Mesenchymal stem cell (in vitro differentiated cells and primary cell): ENCODE measurements around the gene ZNF408.
A peak's percentile ranks its signal among the peaks of the same experiment; 100 is the strongest.

Experiments used
- DNase-seq: peaks from one replicate; pipeline ENCODE4 v3.0.0-alpha.2; 2013
- H2AFZ ChIP-seq: one replicate; pipeline ENCODE4 v1.6.1; 2013; ENCODE audit warnings: low read depth, mild to moderate bottlenecking, control low read depth, inconsistent platforms, low read length, moderate library complexity
- H2AK5ac ChIP-seq: 2 replicates; pipeline ENCODE4 v1.6.1; 2013; ENCODE audit warnings: low read length, moderate library complexity, mild to moderate bottlenecking, inconsistent platforms; ENCODE audit not compliant: severe bottlenecking
- H2BK120ac ChIP-seq: one replicate; pipeline ENCODE4 v1.6.1; 2013; ENCODE audit warnings: low read depth, mild to moderate bottlenecking, inconsistent platforms, low read length, moderate library complexity
- H2BK12ac ChIP-seq, 2 experiments: one replicate each; pipeline ENCODE4 v1.6.1; 2013; ENCODE audit warnings: inconsistent platforms in 2 of 2, low read length in 2 of 2, mild to moderate bottlenecking in 2 of 2, moderate library complexity in 2 of 2, control low read depth in 1 of 2
- H2BK15ac ChIP-seq: one replicate; pipeline ENCODE4 v1.6.1; 2013; ENCODE audit warnings: mild to moderate bottlenecking, low read depth, inconsistent platforms; ENCODE audit not compliant: poor library complexity, severe bottlenecking
- H2BK5ac ChIP-seq: 2 replicates; pipeline ENCODE4 v1.6.1; 2013; ENCODE audit warnings: low read depth, mild to moderate bottlenecking, low read length, control low read depth, inconsistent platforms; ENCODE audit not compliant: poor library complexity, severe bottlenecking
- H3K14ac ChIP-seq, 2 experiments: one replicate each; pipeline ENCODE4 v1.6.1; 2013; ENCODE audit warnings: inconsistent platforms in 2 of 2, low read length in 2 of 2, control low read depth in 1 of 2, mild to moderate bottlenecking in 1 of 2, moderate library complexity in 1 of 2
- H3K18ac ChIP-seq, 2 experiments: one replicate each; pipeline ENCODE4 v1.6.1; 2013; ENCODE audit warnings: inconsistent platforms in 2 of 2, low read length in 2 of 2, control low read depth in 1 of 2, low read depth in 1 of 2, mild to moderate bottlenecking in 1 of 2
- H3K23ac ChIP-seq, 2 experiments: one replicate each; pipeline ENCODE4 v1.6.1; 2013; ENCODE audit warnings: inconsistent platforms in 2 of 2, low read length in 2 of 2, mild to moderate bottlenecking in 2 of 2, moderate library complexity in 2 of 2, control low read depth in 1 of 2
- H3K27ac ChIP-seq: 2 replicates; pipeline ENCODE4 v1.5.1; 2013; ENCODE audit warnings: mild to moderate bottlenecking, moderate library complexity, low read length, control low read depth, inconsistent platforms; ENCODE audit not compliant: poor library complexity, severe bottlenecking
- H3K27me3 ChIP-seq, 2 experiments: 2 replicates each; pipeline versions ENCODE4 v1.6.1 to v1.7.0; 2013; ENCODE audit warnings: low read length in 2 of 2, mild to moderate bottlenecking in 2 of 2, moderate library complexity in 2 of 2, control low read depth in 1 of 2, inconsistent platforms in 1 of 2; ENCODE audit not compliant: control insufficient read depth in 1 of 2, insufficient read depth in 1 of 2
- H3K36me3 ChIP-seq, 2 experiments: 2 replicates each; pipeline versions ENCODE4 v1.6.1 to v1.7.0; 2013; ENCODE audit warnings: low read length in 2 of 2, control low read depth in 1 of 2, inconsistent platforms in 1 of 2, low read depth in 1 of 2, mild to moderate bottlenecking in 1 of 2; ENCODE audit not compliant: insufficient read depth in 2 of 2, control insufficient read depth in 1 of 2
- H3K4ac ChIP-seq, 2 experiments: one replicate each; pipeline ENCODE4 v1.6.1; 2013; ENCODE audit warnings: inconsistent platforms in 2 of 2, low read length in 2 of 2, mild to moderate bottlenecking in 2 of 2, moderate library complexity in 2 of 2, control low read depth in 1 of 2, low read depth in 1 of 2
- H3K4me1 ChIP-seq: 2 replicates; pipeline ENCODE4 v1.6.1; 2013; ENCODE audit warnings: low read depth, low read length, control low read depth; ENCODE audit not compliant: control insufficient read depth, insufficient read depth
- H3K4me2 ChIP-seq: 2 replicates; pipeline ENCODE4 v1.6.1; 2013; ENCODE audit warnings: low read length, mild to moderate bottlenecking, inconsistent platforms; ENCODE audit not compliant: poor library complexity, severe bottlenecking
- H3K4me3 ChIP-seq, 2 experiments: 2 replicates each; pipeline versions ENCODE4 v1.5.1 to v1.7.0; 2013; ENCODE audit warnings: low read length in 2 of 2, mild to moderate bottlenecking in 2 of 2, control low read depth in 1 of 2, low read depth in 1 of 2; ENCODE audit not compliant: insufficient read depth in 1 of 2
- H3K79me1 ChIP-seq: replicated peaks from 2 replicates; pipeline ENCODE4 v1.6.1; 2013; ENCODE audit warnings: mild to moderate bottlenecking, control low read depth, low read length, inconsistent platforms; ENCODE audit not compliant: poor library complexity, severe bottlenecking
- H3K9ac ChIP-seq: 2 replicates; pipeline ENCODE4 v1.7.0; 2013; ENCODE audit warnings: mild to moderate bottlenecking, low read length, moderate library complexity
- H3K9me3 ChIP-seq: 2 replicates; pipeline ENCODE4 v1.7.0; 2013; ENCODE audit warnings: mild to moderate bottlenecking, low read length; ENCODE audit not compliant: control insufficient read depth
- H4K8ac ChIP-seq: one replicate; pipeline ENCODE4 v1.6.1; 2013; ENCODE audit warnings: inconsistent platforms, mild to moderate bottlenecking, low read length, moderate library complexity
- H4K91ac ChIP-seq: one replicate; pipeline ENCODE4 v1.6.1; 2013; ENCODE audit warnings: mild to moderate bottlenecking, low read length, inconsistent platforms
- WGBS: methylation state at CpG from one replicate; pipeline ENCODE4 v1.1.7; 2013; ENCODE audit warnings: mixed read lengths; 5-methylcytosine and 5-hydroxymethylcytosine counted together

The ZNF408 gene

GRCh38 chr11:46672381-46672839 lies 28.4 kb upstream of the ZNF408 start:
- Histone ChIP-seq H4K8ac (no peak overlapping the region), H3K4me1 (peaks cover 24% of the 10 kb centered on the region), H3K18ac (no peak overlapping the region), H3K9ac (no peak overlapping the region), H3K14ac (no peak overlapping the region), H3K79me1 (peaks cover 4% of the 10 kb centered on the region), H2BK120ac (no peak overlapping the region), H3K4ac (no peak overlapping the region), H2AK5ac (no peak overlapping the region), H2BK12ac (no peak overlapping the region), H2BK5ac (no peak overlapping the region), H2AFZ (no peak overlapping the region), H2BK15ac (no peak overlapping the region), H3K27ac (no peak overlapping the region), H3K23ac (no peak overlapping the region), H3K36me3 (peaks cover 69 to 79% of the 10 kb centered on the region in 2 experiments), H4K91ac (no peak overlapping the region), H3K4me2 (no peak overlapping the region), H3K27me3 (no peaks in the 10 kb centered on the region), H3K4me3 (no peak overlapping the region), H3K9me3 (no peaks in the 10 kb centered on the region)
- WGBS, result 95% methylated on average over 6 of the region's 7 CpGs
- DNase-seq, result no peak

DNA sequence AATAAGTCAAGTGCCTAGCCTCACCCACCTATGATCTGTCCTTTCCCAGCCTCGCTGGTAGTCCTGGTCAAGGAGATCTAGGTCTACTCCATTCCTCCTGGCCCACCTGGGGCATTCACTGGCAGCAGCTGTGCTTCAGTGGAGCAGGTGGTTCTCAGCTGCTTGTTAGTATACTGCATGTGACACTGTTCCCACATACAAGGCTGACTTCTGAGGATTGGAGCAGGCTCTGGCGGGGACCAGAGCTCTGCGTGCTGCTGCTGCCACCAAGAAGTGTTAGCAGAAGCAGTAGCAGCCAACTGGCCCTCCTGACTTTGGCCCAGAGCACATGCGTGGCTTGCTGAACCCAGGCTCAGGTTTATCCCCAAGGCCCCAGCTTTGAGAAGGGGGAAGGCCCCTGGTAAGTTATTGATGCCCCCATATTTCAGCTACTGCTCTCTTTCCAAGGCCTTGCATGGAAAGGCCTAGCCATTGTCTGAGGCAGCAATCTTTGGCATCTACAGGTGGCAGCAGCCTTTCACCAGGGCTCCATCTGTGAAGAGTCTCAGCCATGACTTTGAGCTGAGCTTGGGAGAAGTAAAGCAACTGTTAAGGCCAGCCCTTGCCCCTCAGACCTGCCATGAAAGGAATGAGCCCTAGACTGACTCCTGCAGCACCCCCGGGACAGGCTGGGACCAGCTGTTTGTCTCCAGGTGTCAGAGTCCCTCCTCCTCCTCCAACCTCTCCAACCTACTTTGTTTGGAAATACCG lies 26.9 kb upstream of the ZNF408 start:
- Histone ChIP-seq H3K27me3 (no peaks in the 10 kb centered on the region), H2AFZ (no peak overlapping the region), H3K4me1 (peaks cover 32% of the 10 kb centered on the region), H2BK5ac (no peak overlapping the region), H3K9ac (no peak overlapping the region), H2BK12ac (no peak overlapping the region), H2BK15ac (no peak overlapping the region), H3K23ac (no peak overlapping the region), H3K36me3 (peaks cover 67 to 77% of the 10 kb centered on the region in 2 experiments), H3K4me2 (no peak overlapping the region), H3K4ac (no peak overlapping the region), H3K14ac (no peak overlapping the region), H2BK120ac (no peak overlapping the region), H2AK5ac (no peak overlapping the region), H4K8ac (no peak overlapping the region), H3K27ac (no peak overlapping the region), H3K4me3 (no peak overlapping the region), H4K91ac (no peak overlapping the region), H3K9me3 (no peaks in the 10 kb centered on the region), H3K79me1 (peaks cover 4% of the 10 kb centered on the region), H3K18ac (no peak overlapping the region)
- WGBS, result 93% methylated on average over 5 of the region's 6 CpGs
- DNase-seq, result no peak

GRCh38 chr11:46674463-46675287 lies 26.2 kb upstream of the ZNF408 start:
- WGBS, result 25% methylated on average over 8 of the region's 12 CpGs
- H2BK15ac ChIP-seq, result no peak overlapping the region
- peak overlapping the region in 1 of 2 experiments; percentile 58 for H3K18ac ChIP-seq
- peak overlapping the region; percentile 80 for H3K9ac ChIP-seq
- H3K4me1 ChIP-seq, result peaks cover 32% of the 10 kb centered on the region
- H2BK12ac ChIP-seq, result no peak overlapping the region
- H3K9me3 ChIP-seq, result no peaks in the 10 kb centered on the region
- H3K4ac ChIP-seq, result peak overlapping the region in 1 of 2 experiments; percentile 13
- H3K27ac ChIP-seq, result peak overlapping the region; percentile 63
- H3K36me3 ChIP-seq, result peaks cover 71 to 77% of the 10 kb centered on the region in 2 experiments
- no peak overlapping the region for H2BK5ac ChIP-seq
- H2AK5ac ChIP-seq, result peak overlapping the region; percentile 56
- no peak overlapping the region for H3K4me2 ChIP-seq
- H3K4me3 ChIP-seq, result no peak overlapping the region
- peaks cover 8% of the 10 kb centered on the region for H3K79me1 ChIP-seq
- H4K91ac ChIP-seq, result no peak overlapping the region
- H3K14ac ChIP-seq, result no peak overlapping the region
- peak overlapping the region; percentile 47 for H4K8ac ChIP-seq
- H3K23ac ChIP-seq, result no peak overlapping the region
- no peak for DNase-seq
- H3K27me3 ChIP-seq, result no peaks in the 10 kb centered on the region
- no peak overlapping the region for H2BK120ac ChIP-seq
- H2AFZ ChIP-seq, result no peak overlapping the region

GRCh38 chr11:46675288-46675851 lies 25.5 kb upstream of the ZNF408 start:
- peak overlapping the region; percentile 63 for H3K27ac ChIP-seq
- H3K23ac ChIP-seq, result no peak overlapping the region
- peaks cover 32% of the 10 kb centered on the region for H3K4me1 ChIP-seq
- H4K91ac ChIP-seq, result peak overlapping the region; percentile 34
- 67% methylated on average over 3 of the region's 4 CpGs for WGBS
- H2BK12ac ChIP-seq, result no peak overlapping the region
- peak overlapping the region in 1 of 2 experiments; percentile 13 for H3K4ac ChIP-seq
- no peaks in the 10 kb centered on the region for H3K27me3 ChIP-seq
- no peak overlapping the region for H3K14ac ChIP-seq
- H4K8ac ChIP-seq, result peak overlapping the region; percentile 47
- no peak overlapping the region for H2AFZ ChIP-seq
- peaks cover 11% of the 10 kb centered on the region for H3K79me1 ChIP-seq
- peak overlapping the region in 1 of 2 experiments; percentile 46 for H3K4me3 ChIP-seq
- no peak overlapping the region for H2BK120ac ChIP-seq
- no peak overlapping the region for H2BK15ac ChIP-seq
- H3K36me3 ChIP-seq, result peaks cover 73 to 79% of the 10 kb centered on the region in 2 experiments
- H2AK5ac ChIP-seq, result peak overlapping the region; percentile 56
- H3K4me2 ChIP-seq, result no peak overlapping the region
- H3K9me3 ChIP-seq, result no peaks in the 10 kb centered on the region
- no peak overlapping the region for H2BK5ac ChIP-seq
- peak overlapping the region; percentile 54 to 58 for H3K18ac ChIP-seq
- peak; percentile 61 for DNase-seq
- H3K9ac ChIP-seq, result peak overlapping the region; percentile 80
